Dermis microvascular lymphatic vessel endothelial cell (primary cell): Measurements from ENCODE around the gene CPNE9. TPM values are rescaled to one million over a fixed set of nuclear protein-coding genes. Genes with fewer than 3 reads are reported as not detected.
"Not testable (repeated sequence)": the region's sequence is repeated elsewhere in the genome, so short reads cannot be mapped to it uniquely, and the experiment has no call there.

ENCODE experiments used
- DNase-seq, 2 donors: peaks; one replicate each; pipeline versions ENCODE4 v3.0.0 to v3.0.0-alpha.2; 2010; ENCODE audit warnings: low read depth in 2 of 2
- total RNA-seq: library from RNA; depleted of rRNA; stranded (reverse); fragments of >200 nt; gene quantifications from 2 replicates; pipeline ENCODE4 v1.2.1, GENCODE V29; 2014

Gene CPNE9
- total RNA-seq, 1 donor from 2014 or later: not detected

- DNase-seq: peak in 1 of 2 donors; percentile 66
These were observed 42.7 kb downstream of the CPNE9 start for GRCh38 chr3:9746330-9746729.

- peak in 1 of 2 donors; percentile 55 for DNase-seq
These were observed 43.6 kb downstream of the CPNE9 start for GRCh38 chr3:9747267-9747666.

- no peak for DNase-seq
These were observed 44.4 kb downstream of the CPNE9 start for GRCh38 chr3:9748031-9748430.

GRCh38 chr3:9749296-9749644, 45.6 kb downstream of the CPNE9 start:
- DNase-seq: no peak

- DNase-seq: peak; percentile 84 to 98
These were observed 46.3 kb downstream of the CPNE9 start, which contains the start of gene OGG1 for GRCh38 chr3:9749645-9750555. TSS of gene OGG1 (plus strand) at chr3:9749952. CDS start at chr3:9750287, 335 bp downstream.

GRCh38 chr3:9750556-9751411, 47.2 kb downstream of the CPNE9 start:
- no peak for DNase-seq

GRCh38 chr3:9754678-9755077, 51.0 kb downstream of the CPNE9 start:
- peak in 1 of 2 donors; percentile 35 for DNase-seq

- DNase-seq: no peak
These were observed 53.8 kb downstream of the CPNE9 start for GRCh38 chr3:9757427-9757826.

- no peak for DNase-seq
These were observed 57.3 kb downstream of the CPNE9 start for GRCh38 chr3:9760779-9761505.

- DNase-seq: no peak
These were observed 58.3 kb downstream of the CPNE9 start for GRCh38 chr3:9761919-9762318.

GRCh38 chr3:9762871-9763270, 59.2 kb downstream of the CPNE9 start:
- no peak for DNase-seq

- no peak for DNase-seq
These were observed 62.2 kb downstream of the CPNE9 start for GRCh38 chr3:9765865-9766264.

GRCh38 chr3:9767418-9767817, 63.8 kb downstream of the CPNE9 start:
- DNase-seq: no peak

- no peak for DNase-seq
These were observed 64.6 kb downstream of the CPNE9 start for GRCh38 chr3:9768141-9768775.

- no peak for DNase-seq
These were observed 65.4 kb downstream of the CPNE9 start for GRCh38 chr3:9769012-9769411.

GRCh38 chr3:9769426-9770275, 66.0 kb downstream of the CPNE9 start, which contains the start of gene CAMK1:
TSS of gene CAMK1 (minus strand) at chr3:9769947. CDS start at chr3:9767749, 2,198 bp downstream.
- DNase-seq: peak in 1 of 2 donors; percentile 68

GRCh38 chr3:9770276-9770812, 66.7 kb downstream of the CPNE9 start:
- no peak for DNase-seq

GRCh38 chr3:9771007-9771406, 67.4 kb downstream of the CPNE9 start:
- DNase-seq: not testable (repeated sequence)

- DNase-seq: no peak
These were observed 73.5 kb downstream of the CPNE9 start for GRCh38 chr3:9776896-9777693.
